NCI-H748 (cell line): ENCODE data around the gene PAN3.

Experiments
- DNase-seq: peaks from one replicate; lab custom pipeline; 2025; ENCODE audit not compliant: unreplicated experiment; lab: John Stamatoyannopoulos, UW

Gene PAN3

DNA sequence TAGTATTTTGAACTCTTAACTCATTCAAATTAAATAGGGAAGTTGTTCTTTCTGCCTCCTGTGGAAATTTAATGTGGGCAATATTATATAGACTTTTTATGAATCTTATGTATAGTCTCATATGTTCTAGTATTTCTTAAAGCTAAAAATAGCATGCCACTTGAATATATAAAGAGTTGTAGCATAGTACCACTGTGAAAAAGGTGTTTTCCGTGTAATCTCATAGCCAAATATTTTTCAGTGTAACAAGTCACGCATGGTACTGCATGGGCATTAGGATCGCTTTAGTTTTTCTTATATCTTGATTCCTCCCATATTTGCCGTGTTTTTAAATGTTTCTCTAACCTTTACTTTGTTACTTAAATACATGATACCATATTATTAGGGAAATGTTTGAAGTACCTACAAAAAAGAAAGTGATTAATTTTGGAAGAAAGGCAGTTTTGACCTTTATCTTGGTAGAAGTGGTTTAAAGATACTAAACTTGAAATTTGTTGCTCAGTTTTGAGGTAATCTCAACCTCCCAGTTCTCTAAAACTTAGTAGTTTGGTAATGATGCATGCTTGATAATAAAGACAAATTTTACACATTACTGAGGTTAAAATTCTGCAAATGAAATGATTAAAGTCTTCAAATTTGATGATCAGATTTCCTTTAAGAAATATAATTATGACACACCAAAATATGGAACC is 81.2 kb downstream of the PAN3 start:
- no peak for DNase-seq

DNA sequence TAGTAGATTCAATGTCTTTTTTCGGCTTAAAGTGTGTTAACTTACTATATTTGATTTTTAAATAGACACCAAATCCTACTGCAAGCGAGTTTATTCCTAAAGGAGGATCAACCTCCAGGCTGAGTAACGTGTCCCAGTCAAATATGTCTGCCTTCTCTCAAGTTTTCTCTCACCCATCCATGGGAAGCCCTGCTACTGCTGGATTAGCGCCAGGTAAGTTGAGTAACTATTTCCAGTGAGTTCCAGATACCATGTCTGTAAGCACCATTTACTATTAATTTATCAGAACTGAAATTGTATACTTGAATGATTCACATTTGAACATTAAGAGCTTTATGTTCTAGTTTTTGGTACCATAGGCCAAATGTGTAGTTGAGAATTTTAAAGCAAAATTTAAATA is 81.8 kb downstream of the PAN3 start:
- DNase-seq = no peak

DNA sequence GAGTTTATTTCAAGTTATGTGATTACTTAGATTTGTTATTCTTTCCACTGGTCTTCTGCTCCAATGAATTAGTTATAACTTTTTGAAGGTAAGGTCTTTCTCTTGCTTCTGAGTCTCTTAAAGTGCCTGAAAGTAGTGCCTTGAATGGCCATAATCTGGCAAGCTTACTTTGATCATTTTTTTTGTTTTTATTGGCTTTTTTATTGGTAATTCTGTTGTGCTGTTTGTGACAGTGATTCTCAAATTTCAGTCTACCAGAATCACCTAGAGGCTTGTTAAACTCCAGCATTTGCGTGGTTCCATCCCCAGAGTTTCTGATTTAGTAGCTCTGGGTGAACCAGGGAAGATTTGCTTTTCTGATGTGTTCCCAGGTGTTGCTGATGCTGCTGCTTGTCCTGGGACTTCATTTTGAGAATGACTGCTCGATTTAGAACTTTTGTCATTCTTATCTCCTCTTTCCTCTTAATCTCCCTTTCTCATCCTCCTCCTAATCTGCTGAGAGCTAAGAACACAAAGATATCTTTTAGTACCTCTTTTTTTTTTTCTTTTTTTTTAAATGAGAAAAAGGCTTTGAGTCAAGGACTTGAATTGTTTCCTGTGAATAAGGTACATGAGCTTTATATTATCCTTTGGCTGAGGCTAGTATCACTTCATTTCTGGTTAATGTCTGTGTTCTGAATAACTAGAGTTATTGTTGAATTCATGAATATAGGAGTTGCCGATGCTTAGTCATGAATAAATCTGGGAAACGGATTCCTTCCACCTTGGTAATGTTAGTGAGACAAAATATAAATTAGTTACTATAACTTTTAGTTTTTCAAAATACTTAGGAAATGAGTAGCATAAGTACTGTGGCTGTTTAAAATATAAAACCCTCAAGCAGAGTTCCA is 91.4 kb downstream of the PAN3 start:
- DNase-seq = no peak

DNA sequence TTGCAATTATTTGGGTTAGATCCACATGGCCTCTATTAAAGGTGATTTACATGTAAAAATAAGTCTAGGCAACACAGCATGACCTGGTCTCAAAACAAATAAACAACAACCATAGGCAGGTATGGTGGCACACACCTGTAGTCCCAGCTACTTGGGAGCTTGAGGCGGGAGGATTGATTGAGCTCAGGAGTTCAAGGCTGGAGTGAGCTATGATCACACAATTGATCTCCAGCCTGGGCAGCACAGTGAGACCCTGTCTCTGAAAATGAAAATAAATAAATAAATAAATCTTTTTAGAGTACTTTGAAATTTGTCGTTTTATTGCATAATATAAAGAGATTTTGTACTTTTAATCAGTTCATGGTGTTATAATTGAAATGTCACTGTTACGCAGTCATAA is 93.3 kb downstream of the PAN3 start:
- DNase-seq = no peak

DNA sequence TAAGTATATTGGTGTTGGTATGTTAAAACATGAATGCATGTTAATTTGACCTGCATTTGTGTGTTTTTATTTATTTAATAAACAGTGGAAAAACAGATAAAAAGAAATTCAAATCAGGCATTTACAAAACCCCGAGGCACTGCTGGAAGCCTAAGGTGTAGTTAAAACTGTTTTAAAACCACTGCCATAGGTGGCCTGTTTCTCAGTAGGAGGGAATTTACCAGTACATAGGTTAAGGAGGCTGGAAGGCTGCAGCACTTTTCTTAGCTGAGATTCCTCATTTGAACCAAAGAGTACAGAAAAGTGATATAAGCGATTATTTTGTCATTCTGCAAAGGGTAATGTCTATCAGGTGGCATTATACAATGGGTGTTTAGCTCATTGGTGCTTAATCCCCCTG is 99.6 kb downstream of the PAN3 start:
- no peak for DNase-seq

DNA sequence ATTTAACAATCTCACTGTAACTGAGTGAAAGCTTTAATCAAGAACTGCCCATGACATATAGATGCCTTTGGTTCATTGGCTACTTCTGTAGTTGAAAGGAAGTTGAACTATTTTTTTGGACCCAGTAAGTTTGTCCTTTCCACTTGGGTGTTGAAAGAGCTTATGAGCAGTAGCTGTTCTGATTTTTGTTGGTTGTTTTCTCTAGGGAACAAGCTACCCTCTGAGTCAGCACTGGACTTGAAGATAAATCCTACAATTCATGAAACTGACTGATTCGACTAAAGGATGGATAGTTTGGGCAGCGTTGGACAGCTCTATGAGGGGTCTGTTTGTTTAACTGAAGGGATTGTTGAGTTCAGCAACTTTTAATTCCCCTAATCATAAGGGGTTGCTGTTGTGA is 101.0 kb downstream of the PAN3 start:
- no peak for DNase-seq

DNA sequence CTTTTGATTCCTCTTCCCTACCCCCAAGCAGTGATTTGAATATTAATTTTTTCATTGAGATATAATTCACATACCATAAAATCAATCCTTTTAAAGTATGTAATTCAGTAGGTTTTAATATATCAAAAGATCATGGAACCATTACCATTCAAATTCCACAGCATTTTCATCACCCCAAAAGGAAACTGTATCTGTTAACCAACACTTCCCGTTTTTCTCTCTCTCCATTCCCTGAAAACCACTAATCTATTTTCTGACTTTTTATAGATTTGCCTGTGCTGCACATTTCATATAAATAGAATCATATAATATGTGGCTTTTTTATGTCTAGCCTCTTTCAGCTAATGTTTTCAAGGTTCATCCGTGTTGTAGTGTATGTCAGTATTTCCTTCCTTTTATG is 107.1 kb downstream of the PAN3 start:
- DNase-seq = no peak

DNA sequence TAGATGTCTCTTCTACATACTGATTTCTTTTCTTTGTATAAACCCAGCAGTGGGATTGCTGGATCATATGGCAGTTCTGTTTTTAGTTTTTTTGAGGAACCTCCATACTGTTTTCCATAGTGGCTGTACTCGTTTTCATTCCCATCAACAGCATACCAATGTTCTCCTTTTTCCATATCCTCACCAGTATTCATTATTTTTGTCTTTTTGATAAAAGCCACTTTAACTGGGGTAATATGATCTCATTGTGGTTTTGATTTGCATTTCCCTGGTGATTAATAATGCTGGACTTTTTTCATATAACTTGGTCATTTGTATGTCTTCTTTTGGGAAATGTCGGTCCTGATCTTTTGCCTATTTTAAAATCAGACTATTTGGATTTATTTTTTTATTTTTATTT is 108.5 kb downstream of the PAN3 start:
- no peak for DNase-seq

DNA sequence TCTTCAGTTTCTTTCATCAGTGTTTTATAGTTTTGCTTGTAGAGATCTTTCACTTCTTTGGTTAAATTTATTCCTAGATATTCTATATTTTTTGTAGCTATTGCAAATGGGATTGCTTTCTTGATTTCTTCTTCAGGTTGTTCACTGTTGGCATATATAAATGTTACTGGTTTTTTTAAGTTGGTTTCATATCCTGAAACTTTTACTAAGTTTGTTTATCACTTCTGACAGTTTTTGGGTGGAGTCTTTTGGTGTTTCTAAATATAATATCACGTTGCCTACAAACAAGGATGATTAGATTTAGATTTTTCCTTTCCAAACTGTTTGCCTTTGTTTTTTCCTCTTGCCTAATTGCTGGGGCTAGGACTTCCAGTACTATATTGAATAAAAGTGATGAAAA is 109.7 kb downstream of the PAN3 start:
- DNase-seq = no peak

DNA sequence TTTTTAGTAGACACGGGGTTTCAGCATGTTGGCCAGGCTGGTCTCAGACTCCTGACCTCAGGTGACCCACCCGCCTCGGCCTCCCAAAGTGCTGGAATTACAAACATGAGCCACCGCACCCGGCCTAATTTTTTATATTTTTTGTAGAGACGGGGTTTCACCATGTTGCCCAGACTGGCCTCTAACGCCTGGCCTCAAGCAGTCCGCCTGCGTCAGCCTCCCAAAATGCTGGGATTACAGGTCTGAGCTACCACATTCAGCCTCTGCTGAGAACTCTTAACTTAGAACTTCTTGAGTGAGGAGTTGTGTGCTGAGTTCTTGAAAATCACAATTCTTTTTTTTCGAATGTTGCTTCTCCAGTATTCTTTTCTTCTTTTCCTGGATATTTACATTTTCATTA is 112.2 kb downstream of the PAN3 start:
- no peak for DNase-seq

DNA sequence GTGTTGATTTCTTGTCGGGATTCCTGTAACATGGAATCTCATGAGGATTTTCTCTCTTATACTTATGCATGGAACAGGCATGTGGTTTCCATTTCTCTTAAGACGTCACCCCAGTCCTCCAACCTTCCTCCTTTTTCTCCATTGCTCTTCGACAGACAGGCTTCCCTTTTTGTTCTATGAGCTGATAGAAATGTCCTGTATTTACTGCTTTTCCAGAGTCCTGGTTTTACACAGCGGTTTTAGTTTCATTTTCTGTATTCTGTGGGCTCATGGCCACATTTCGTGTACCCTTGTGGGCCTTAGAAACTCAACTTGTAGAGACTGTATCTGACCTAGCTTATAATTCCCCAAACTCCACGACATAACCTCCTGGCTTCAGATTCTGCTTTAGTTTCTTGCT is 113.1 kb downstream of the PAN3 start:
- no peak for DNase-seq

DNA sequence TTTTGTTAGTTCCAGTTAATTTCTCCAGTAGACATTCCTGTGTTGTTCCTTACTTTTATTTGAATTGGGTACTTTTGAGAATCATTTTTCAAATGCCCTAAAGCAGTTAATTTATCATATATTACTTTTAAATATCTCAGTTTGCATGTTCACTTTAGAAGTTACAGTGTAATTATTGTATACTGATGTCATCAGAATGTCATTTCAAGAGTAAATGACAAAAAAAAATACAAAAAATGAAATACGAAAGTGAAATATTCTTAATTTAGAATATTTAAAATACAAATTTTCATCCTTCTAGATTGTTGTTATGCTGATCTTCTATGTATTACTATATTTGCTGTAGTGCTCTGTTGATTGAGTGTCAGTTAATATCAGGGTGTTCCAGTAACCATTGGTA is 114.2 kb downstream of the PAN3 start:
- no peak for DNase-seq

DNA sequence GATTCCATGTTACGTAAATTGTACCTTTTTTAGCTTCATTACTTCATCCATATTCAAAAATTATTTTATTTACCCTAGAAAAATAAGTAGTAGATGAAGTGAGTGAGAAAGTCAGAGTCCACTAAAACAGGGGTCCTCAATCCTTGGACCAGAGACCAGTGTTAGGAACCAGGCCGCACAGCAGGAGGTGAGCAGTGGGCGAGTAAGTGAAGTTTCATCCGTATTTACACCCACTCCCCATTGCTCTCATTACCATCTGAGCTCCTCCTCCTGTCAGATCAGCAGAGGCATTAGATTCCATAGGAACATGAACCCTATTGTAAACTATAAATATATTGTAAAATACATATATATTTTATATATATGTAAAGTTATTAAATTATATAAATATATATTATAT is 119.0 kb downstream of the PAN3 start:
- no peak for DNase-seq

DNA sequence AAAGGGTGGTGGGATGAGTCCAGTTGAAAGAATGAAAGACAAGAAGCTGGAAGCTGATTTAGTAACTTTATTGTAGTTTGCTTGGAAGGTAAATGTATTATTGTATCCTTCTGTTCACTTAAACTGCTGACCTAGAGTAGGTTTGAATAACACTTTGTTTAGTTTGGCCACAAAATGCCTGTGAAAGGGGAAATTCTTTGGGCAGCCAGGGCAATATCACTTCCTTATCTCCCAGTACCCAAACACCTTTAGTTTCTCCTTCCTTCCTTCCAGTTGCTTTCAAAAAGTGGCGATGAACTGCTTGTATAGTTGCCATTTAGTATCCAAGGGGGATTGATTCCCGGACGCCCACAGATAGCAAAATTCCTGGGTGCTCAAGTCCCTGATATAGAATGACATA is 120.1 kb downstream of the PAN3 start:
- no peak for DNase-seq

DNA sequence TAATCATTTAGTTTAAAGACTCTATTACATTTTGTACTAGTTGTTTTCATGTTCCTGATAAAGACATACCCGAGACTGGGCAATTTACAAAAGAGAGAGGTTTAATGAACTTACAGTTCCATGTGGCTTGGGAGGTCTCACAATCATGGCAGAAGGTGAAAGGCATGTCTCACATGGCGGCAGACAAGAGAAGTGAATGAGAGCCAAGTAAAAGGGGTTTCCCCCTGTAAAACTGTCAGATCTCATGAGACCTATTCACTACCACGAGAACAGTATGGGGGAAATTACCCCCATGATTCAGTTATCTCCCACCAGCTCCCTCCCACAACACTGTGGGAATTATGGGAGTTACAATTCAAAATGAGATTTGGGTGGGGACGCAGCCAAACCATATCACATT is 129.2 kb downstream of the PAN3 start:
- DNase-seq = no peak

DNA sequence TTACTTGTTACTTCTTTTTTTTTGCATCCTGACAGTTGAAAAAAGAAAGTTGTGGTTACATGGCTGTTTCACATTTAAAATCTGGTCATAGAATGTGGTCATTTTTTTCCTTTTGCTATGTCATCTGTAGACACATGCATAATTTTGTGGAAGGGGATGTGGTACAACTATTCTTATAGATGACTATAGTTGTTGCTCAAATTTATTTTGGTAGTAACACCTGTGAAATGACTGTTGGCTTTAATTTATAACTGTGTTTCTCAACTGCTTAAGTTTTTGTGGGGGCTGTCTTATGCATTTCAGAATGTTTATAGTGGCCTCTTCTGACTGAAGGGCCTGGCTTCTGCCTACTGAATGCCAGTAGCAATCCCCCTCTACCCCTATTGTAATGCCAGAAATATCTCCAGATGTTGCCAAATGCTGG is 130.5 kb downstream of the PAN3 start:
- DNase-seq = no peak

DNA sequence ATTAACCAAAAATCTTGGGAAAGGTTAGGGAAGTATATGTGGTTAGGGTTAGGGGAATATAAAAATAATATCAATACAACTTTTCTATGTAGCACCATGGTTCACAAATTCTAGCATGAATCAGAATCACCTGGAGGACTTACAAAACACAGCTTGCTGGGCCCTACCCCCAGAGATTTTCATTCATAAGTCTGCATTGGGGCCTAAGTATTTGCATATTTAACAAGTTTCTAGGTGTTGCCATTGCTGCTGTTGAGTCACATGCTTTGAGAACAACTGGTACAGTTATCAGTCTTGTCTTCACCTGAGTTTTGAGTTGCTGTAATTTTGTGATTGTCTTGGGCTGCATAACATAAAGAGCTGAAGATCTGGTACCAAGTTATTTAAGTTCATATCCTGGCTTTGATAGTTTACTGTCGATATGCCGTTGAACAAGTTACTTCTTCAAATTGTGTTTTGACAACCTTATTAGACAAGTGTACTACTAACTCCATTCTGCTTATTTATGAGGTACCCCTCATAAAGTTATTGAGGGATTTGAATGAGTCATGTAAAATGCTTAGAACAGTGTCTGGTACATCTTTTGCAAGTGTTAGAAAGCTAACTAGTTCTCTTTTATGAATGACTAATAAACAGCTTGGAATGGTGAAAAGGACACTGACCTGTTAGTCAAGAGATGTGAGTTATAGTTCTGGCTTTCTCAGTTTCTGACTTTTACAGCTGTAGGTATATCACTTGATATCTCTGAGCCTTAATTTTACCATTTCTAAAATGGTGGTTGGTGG is 132.9 kb downstream of the PAN3 start:
- no peak for DNase-seq

DNA sequence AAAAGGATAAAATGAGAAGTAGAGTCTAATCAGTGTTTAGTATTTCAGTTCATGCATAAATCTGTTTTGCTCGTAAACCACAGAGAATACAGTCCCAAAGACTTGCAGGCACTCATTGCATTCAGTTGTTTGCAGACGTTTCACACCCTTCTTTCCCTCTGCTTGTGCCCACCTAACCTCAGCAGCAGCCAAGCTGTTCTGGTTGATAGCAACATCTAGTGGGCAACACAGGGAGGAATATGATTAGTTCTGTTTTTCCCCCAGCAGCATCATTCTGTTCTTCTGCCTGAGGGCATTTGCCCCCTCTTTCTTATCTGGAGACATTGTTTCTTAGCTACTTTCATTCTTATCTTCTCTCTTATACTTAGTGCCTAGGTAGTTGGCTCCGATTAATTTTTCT is 135.6 kb downstream of the PAN3 start:
- peak; percentile 42 for DNase-seq

DNA sequence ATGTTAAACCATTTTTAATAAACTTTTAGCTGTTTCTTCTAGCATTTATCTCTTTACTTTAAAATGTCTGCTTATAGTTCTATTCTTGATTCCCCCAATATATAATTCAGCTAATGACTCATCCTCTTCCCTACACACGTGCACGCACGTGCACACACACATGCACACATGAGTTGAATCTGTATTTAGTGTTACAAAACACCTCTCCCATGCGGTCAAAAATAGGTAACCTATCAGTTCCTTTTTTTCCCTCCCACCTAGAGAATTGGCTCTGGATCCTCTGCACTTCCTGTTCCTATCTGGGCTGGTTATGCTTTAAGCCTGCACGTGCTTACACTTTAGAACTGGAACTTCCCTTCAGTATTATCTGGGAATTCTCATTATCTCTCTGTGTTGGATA is 144.1 kb downstream of the PAN3 start:
- no peak for DNase-seq

DNA sequence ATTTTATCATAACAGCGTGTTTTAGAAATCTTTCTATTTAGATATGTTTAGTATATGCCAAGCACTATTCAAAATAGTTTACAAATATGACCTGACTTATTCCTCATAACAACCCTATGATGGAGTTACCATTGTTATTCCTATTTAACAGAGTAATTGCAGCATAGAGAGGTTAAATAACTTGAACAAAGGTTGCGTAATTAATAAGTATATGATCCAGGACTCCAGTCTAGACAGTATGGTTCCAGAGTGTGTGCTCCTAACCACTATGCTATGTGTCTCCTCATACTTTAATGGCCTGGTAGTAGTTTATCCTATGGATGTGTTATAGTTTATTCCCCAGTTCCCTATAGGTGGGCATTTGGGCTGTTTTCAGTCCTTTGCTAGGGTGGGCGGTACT is 145.3 kb downstream of the PAN3 start:
- DNase-seq = no peak

DNA sequence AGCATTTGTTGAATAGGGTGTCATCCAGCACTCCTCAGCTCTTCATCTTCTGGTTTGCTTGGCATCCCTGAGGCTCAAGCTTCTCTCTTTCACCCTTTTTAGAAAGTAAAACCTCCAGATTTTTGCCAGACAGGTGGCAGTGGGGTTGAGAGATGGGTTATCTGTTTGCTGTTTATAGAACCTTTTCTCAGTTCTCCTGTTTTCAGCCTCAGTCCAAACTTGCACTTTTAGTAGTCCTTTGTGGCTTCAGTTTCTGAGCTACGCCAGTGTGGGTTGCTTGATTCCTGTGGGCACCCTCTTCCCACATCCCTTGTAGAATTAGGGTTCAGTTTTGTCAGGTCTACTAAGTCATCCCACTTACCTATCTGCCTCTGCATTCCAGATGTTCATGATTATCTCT is 147.9 kb downstream of the PAN3 start:
- no peak for DNase-seq

DNA sequence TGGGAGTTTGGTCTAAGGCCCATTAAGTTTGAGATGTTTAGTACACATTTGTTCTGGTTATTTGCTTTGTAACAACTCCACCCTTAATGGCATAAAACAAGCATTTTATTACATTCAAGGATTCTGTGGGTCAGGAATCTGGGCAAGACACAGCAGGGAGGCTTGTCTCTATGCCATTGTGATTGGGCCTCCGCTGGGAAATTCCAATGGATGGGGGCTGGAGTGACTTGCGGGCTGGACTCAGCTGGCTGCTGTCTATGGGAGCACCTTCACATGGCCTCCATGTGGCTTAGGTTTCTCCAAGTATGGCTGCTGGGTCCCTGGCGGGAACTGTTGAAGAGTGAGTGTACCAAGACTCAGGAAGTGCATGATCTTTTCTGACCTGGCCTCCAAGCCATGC is 159.0 kb downstream of the PAN3 start:
- DNase-seq = no peak
